H1 (cell line): ENCODE measurements around the gene KLHL29. TPM values are rescaled to one million over a fixed set of nuclear protein-coding genes. Genes with fewer than 3 reads are reported as not detected.

Source experiments
- CTCF ChIA-PET: fragments of 300-600 bp; sonication (Branson Sonifier 250); formaldehyde crosslinking; loops from one replicate; lab custom pipeline; 2021; ENCODE audit not compliant: partially characterized antibody; lab: Charles Lee
- POLR2A ChIA-PET: fragments of 300-600 bp; sonication (Branson Sonifier 250); formaldehyde crosslinking; loops from one replicate; lab custom pipeline; 2021; ENCODE audit warnings: inconsistent platforms; ENCODE audit not compliant: partially characterized antibody; lab: Charles Lee
- DNase-seq, 2 experiments: peaks; one replicate each; pipeline versions ENCODE4 v3.0.0 to v3.0.0-alpha.2; 2010 to 2022; ENCODE audit warnings: low spot score in 2 of 2, low read depth in 1 of 2, mixed read lengths in 1 of 2
- FAIRE-seq: peaks from 2 replicates; lab custom pipeline; 2011; peaks lifted over from hg19 to GRCh38; lab: Jason Lieb, UNC
- H2AFZ ChIP-seq: 2 replicates; pipeline ENCODE4 v1.8.1; 2012; ENCODE audit warnings: low read length, inconsistent platforms
- H2AK5ac ChIP-seq: 2 replicates; pipeline ENCODE4 v1.6.1; 2013; ENCODE audit warnings: low read depth, low read length
- H2BK120ac ChIP-seq: replicated peaks from 2 replicates; pipeline ENCODE3; 2013; ENCODE audit warnings: low read depth, low read length, inconsistent platforms
- H2BK12ac ChIP-seq: 2 replicates; pipeline ENCODE4 v1.6.1; 2013; ENCODE audit warnings: low read depth, low read length
- H2BK15ac ChIP-seq: 2 replicates; pipeline ENCODE4 v1.6.1; 2013; ENCODE audit warnings: low read length
- H2BK20ac ChIP-seq: 2 replicates; pipeline ENCODE4 v1.6.1; 2013; ENCODE audit warnings: low read length
- H2BK5ac ChIP-seq: 2 replicates; pipeline ENCODE4 v1.6.1; 2013; ENCODE audit warnings: low read depth, low read length
- H3K14ac ChIP-seq: 2 replicates; pipeline ENCODE4 v1.6.1; 2013; ENCODE audit warnings: inconsistent platforms; ENCODE audit not compliant: insufficient read length
- H3K18ac ChIP-seq: 2 replicates; pipeline ENCODE4 v1.6.1; 2013; ENCODE audit warnings: low read length; ENCODE audit errors: extremely low read depth
- H3K23ac ChIP-seq: 2 replicates; pipeline ENCODE4 v1.6.1; 2013; ENCODE audit warnings: inconsistent platforms; ENCODE audit not compliant: insufficient read length
- H3K23me2 ChIP-seq: 2 replicates; pipeline ENCODE4 v1.6.1; 2013; ENCODE audit warnings: low read depth, low read length
- H3K27ac ChIP-seq: 2 replicates; pipeline ENCODE4 v1.6.1; 2011; ENCODE audit warnings: low read depth, low read length, inconsistent platforms
- H3K27me3 ChIP-seq, 4 experiments: replicated peaks in 1 of 4; 1 replicate in 1 of 4; 2 replicates in 3 of 4; pipeline versions ENCODE4 v1.6.1 to v1.8.1; 2011 to 2013; ENCODE audit warnings: low read length in 3 of 4, mild to moderate bottlenecking in 3 of 4, inconsistent platforms in 2 of 4, mixed read lengths in 2 of 4, moderate library complexity in 1 of 4; ENCODE audit not compliant: control insufficient read depth in 3 of 4, insufficient read depth in 3 of 4; ENCODE audit errors: extremely low read depth in 1 of 4
- H3K36me3 ChIP-seq, 4 experiments: 2 replicates each; pipeline versions ENCODE4 v1.6.1 to v1.8.1; 2011 to 2013; ENCODE audit warnings: mild to moderate bottlenecking in 4 of 4, low read length in 3 of 4, moderate library complexity in 2 of 4, control low read depth in 1 of 4, inconsistent platforms in 1 of 4; ENCODE audit not compliant: insufficient read depth in 4 of 4, control insufficient read depth in 2 of 4
- H3K4ac ChIP-seq: replicated peaks from 2 replicates; pipeline ENCODE3; 2013; ENCODE audit warnings: low read length, low read depth, mixed read lengths, inconsistent platforms; ENCODE audit not compliant: insufficient read length
- H3K4me1 ChIP-seq, 4 experiments: replicated peaks in 1 of 4; 1 replicate in 1 of 4; 2 replicates in 3 of 4; pipeline versions ENCODE4 v1.6.1 to v1.8.1; 2011 to 2013; ENCODE audit warnings: low read length in 3 of 4, inconsistent platforms in 2 of 4, mixed read lengths in 1 of 4; ENCODE audit not compliant: insufficient read depth in 4 of 4, control insufficient read depth in 3 of 4
- H3K4me2 ChIP-seq, 2 experiments: 2 replicates each; pipeline versions ENCODE4 v1.6.1 to v1.8.1; 2011 to 2013; ENCODE audit warnings: low read depth in 2 of 2, low read length in 2 of 2, control low read depth in 1 of 2, inconsistent platforms in 1 of 2, mild to moderate bottlenecking in 1 of 2; ENCODE audit not compliant: insufficient read depth in 1 of 2
- H3K4me3 ChIP-seq, 4 experiments: fragments of 200-600, 300-600 bp in 1 of 4; sonication (generic), shearing (Covaris generic), sonication (Bioruptor Twin) in 1 of 4; 2 replicates each; pipeline versions ENCODE4 v1.5.1 to v1.8.1; 2011 to 2016; ENCODE audit warnings: low read length in 4 of 4, low read depth in 3 of 4, control low read depth in 2 of 4, inconsistent platforms in 2 of 4, mild to moderate bottlenecking in 2 of 4, mixed read lengths in 1 of 4, moderate library complexity in 1 of 4; ENCODE audit not compliant: insufficient read depth in 2 of 4; ENCODE audit errors: extremely low read depth in 1 of 4
- H3K56ac ChIP-seq: replicated peaks from 2 replicates; pipeline ENCODE3; 2013; ENCODE audit warnings: low read depth, mild to moderate bottlenecking, mixed read lengths, low read length, inconsistent platforms; ENCODE audit not compliant: insufficient read length
- H3K79me1 ChIP-seq: 2 replicates; pipeline ENCODE4 v1.6.1; 2013; ENCODE audit warnings: low read depth, low read length, control low read depth
- H3K79me2 ChIP-seq, 2 experiments: 2 replicates each; pipeline versions ENCODE4 v1.6.1 to v1.8.1; 2012 to 2013; ENCODE audit warnings: low read length in 2 of 2, mild to moderate bottlenecking in 2 of 2, inconsistent platforms in 1 of 2; ENCODE audit not compliant: insufficient read depth in 2 of 2, control insufficient read depth in 1 of 2
- H3K9ac ChIP-seq, 4 experiments: replicated peaks in 1 of 4; 1 replicate in 1 of 4; 2 replicates in 3 of 4; pipeline versions ENCODE4 v1.6.1 to v1.8.1; 2011 to 2013; ENCODE audit warnings: low read depth in 3 of 4, low read length in 3 of 4, control low read depth in 2 of 4, mild to moderate bottlenecking in 2 of 4, moderate library complexity in 2 of 4, inconsistent platforms in 1 of 4; ENCODE audit errors: extremely low read depth in 1 of 4
- H3K9me3 ChIP-seq, 2 experiments: 2 replicates each; pipeline versions ENCODE4 v1.6.1 to v1.8.1; 2012 to 2013; ENCODE audit warnings: mild to moderate bottlenecking in 2 of 2, moderate library complexity in 2 of 2, control low read depth in 1 of 2, inconsistent platforms in 1 of 2, low read depth in 1 of 2, low read length in 1 of 2, mixed read lengths in 1 of 2; ENCODE audit not compliant: insufficient read depth in 2 of 2
- H4K20me1 ChIP-seq, 2 experiments: replicated peaks in 1 of 2; 2 replicates each; pipeline versions ENCODE3 to v1.8.1; 2011 to 2013; ENCODE audit warnings: inconsistent platforms in 2 of 2, low read length in 2 of 2, mild to moderate bottlenecking in 1 of 2; ENCODE audit not compliant: insufficient read depth in 2 of 2, control insufficient read depth in 1 of 2
- H4K5ac ChIP-seq: 2 replicates; pipeline ENCODE4 v1.6.1; 2013; ENCODE audit warnings: low read length, low read depth, mixed read lengths, inconsistent platforms; ENCODE audit not compliant: insufficient read length
- H4K8ac ChIP-seq: 2 replicates; pipeline ENCODE4 v1.8.0; 2013; ENCODE audit warnings: mild to moderate bottlenecking, moderate library complexity, low read length, inconsistent platforms; ENCODE audit not compliant: insufficient read depth; ENCODE audit errors: extremely low read depth
- H4K91ac ChIP-seq: replicated peaks from 2 replicates; pipeline ENCODE3; 2013; ENCODE audit warnings: low read length, mixed read lengths, inconsistent platforms; ENCODE audit not compliant: insufficient read length
- ASH2L ChIP-seq: fragments of 200-600, 300-600 bp; sonication (generic); IDR thresholded peaks from one replicate; pipeline ENCODE4 v1.7.1; 2017; ENCODE audit warnings: low read length
- ATF3 ChIP-seq: IDR thresholded peaks from 2 replicates; pipeline ENCODE4 v1.6.1; 2011; ENCODE audit warnings: low read depth, mild to moderate bottlenecking, low read length; ENCODE audit not compliant: insufficient read depth
- CTBP2 ChIP-seq: IDR thresholded peaks from 2 replicates; pipeline ENCODE4 v1.7.0; 2011; ENCODE audit warnings: borderline replicate concordance, mild to moderate bottlenecking, moderate library complexity, mixed read lengths, low read length; ENCODE audit not compliant: insufficient read depth, insufficient read length
- HDAC2 ChIP-seq, 2 experiments: fragments of 300-600 bp in 1 of 2; sonication (generic) in 1 of 2; IDR thresholded peaks; 2 replicates each; pipeline ENCODE4 v1.6.1; 2011 to 2012; ENCODE audit warnings: low read depth in 2 of 2, low read length in 2 of 2, mild to moderate bottlenecking in 2 of 2, moderate library complexity in 2 of 2, borderline replicate concordance in 1 of 2, inconsistent platforms in 1 of 2
- HDAC6 ChIP-seq: IDR thresholded peaks from one replicate; pipeline ENCODE4 v1.7.1; 2012; ENCODE audit warnings: low read depth, mild to moderate bottlenecking, inconsistent platforms, low read length, moderate library complexity
- KDM1A ChIP-seq: fragments of 200-600, 300-600 bp; sonication (generic); IDR thresholded peaks from 2 replicates; pipeline ENCODE4 v1.7.1; 2016; ENCODE audit warnings: mild to moderate bottlenecking, low read length, borderline replicate concordance
- RNF2 ChIP-seq: fragments of 200-900, 300-1000 bp; sonication (generic); IDR thresholded peaks from 2 replicates; pipeline ENCODE4 v1.7.1; 2016; ENCODE audit warnings: borderline replicate concordance, low read depth, mild to moderate bottlenecking, antibody characterized with exemption, low read length; ENCODE audit not compliant: poor library complexity, severe bottlenecking; ENCODE audit errors: missing control alignments
- SRF ChIP-seq: IDR thresholded peaks from 2 replicates; pipeline ENCODE4 v1.6.1; 2011; ENCODE audit warnings: mild to moderate bottlenecking, low read depth, low read length, moderate library complexity
- WGBS, 2 experiments: shearing (Covaris generic) in 1 of 2; methylation state at CpG; one replicate each; pipeline versions ENCODE4 v1.1.6 to v1.1.7; 2013 to 2015; ENCODE audit warnings: low lambda C conversion rate in 2 of 2, mixed read lengths in 2 of 2, inconsistent platforms in 1 of 2, low coverage in 1 of 2, missing lambda C conversion rate in 1 of 2; ENCODE audit not compliant: insufficient replicate concordance in 2 of 2, insufficient coverage in 1 of 2, insufficient read length in 1 of 2; ENCODE audit errors: extremely low coverage in 1 of 2, missing lambda C conversion rate in 1 of 2; 5-methylcytosine and 5-hydroxymethylcytosine counted together
- polyA plus RNA-seq, 7 experiments: library from polyadenylated mRNA; depleted of rRNA in 3 of 7; stranded (reverse) in 5 of 7; unstranded in 2 of 7; fragments of >200 nt in 5 of 7; fragments of 200-250 nt in 2 of 7; gene quantifications; 1 replicate in 5 of 7; 2 replicates in 1 of 7; 4 replicates in 1 of 7; pipeline versions ENCODE4 v1.2.1 to v1.2.3, GENCODE V29; 2011 to 2013; ENCODE audit warnings: missing spikeins in 2 of 7, mixed read lengths in 2 of 7
- total RNA-seq: library from RNA; stranded (reverse); fragmentation: NEBNext Ultra II Directional; extraction: Animal tissue kit (Norgen Biotek cat#: 25700); gene quantifications from 2 replicates; pipeline ENCODE4 v1.2.1, GENCODE V29; 2021

The KLHL29 gene
- total and polyA plus RNA-seq, 2 of the 8 experiments (the other 6 are each of a cell fraction or from before 2014, with no cell fraction given): 1.1 to 4.7 TPM

DNA sequence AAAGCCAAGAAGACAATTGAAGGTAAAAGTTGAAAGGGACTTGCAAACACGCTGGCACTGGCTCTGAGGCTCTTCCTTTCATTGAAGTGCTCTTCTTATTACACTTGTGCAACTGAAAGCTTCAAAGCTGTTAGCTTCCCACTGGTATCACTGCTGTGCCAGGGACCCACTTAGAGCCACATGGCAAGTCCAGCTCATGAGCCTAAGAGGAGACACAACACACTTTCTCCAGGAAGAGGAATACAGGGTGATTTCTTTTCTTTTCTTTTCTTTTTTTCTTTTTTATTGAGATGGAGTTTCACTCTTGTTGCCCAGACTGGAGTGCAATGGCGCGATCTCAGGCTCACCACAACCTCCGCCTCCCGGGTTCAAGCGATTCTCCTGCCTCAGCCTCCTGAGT, 323.8 kb downstream of the KLHL29 start:
- no peak overlapping the region for H2BK12ac ChIP-seq
- no peak overlapping the region for H3K56ac ChIP-seq
- CTCF ChIA-PET: no interaction called here
- H2BK5ac ChIP-seq: no peak overlapping the region
- H2BK20ac ChIP-seq: no peak overlapping the region
- H3K36me3 ChIP-seq: no peaks in the 10 kb centered on the region
- POLR2A ChIA-PET: interaction anchor here (0.7 kb wide), 1 partner anchor 63 kb away, joined by 4 read pairs; no protein-coding TSS in a partner anchor
- H3K79me2 ChIP-seq: no peaks in the 10 kb centered on the region
- H3K4me3 ChIP-seq: no peak overlapping the region
- no peaks in the 10 kb centered on the region for H3K9me3 ChIP-seq
- DNase-seq: no peak
- no peaks in the 10 kb centered on the region for H4K20me1 ChIP-seq
- H2AFZ ChIP-seq: no peak overlapping the region
- H3K18ac ChIP-seq: no peak overlapping the region
- no peaks in the 10 kb centered on the region for H3K23me2 ChIP-seq
- H3K9ac ChIP-seq: no peak overlapping the region
- H3K27me3 ChIP-seq: no peaks in the 10 kb centered on the region
- no peak overlapping the region for H2BK15ac ChIP-seq
- no peak overlapping the region for H3K4me2 ChIP-seq
- peaks cover 5 to 11% (median 9%) of the 10 kb centered on the region in 4 experiments for H3K4me1 ChIP-seq
- no peak overlapping the region for H3K23ac ChIP-seq
- no peak overlapping the region for H4K8ac ChIP-seq
- H3K4ac ChIP-seq: no peak overlapping the region
- H3K79me1 ChIP-seq: no peaks in the 10 kb centered on the region
- WGBS, 2 experiments: 95% methylated on average over 6 of the region's 6 CpGs; no CpG with 5 or more reads in 1 of the 2 experiments
- H3K27ac ChIP-seq: no peak overlapping the region
- FAIRE-seq: no peak
- no peak overlapping the region for H3K14ac ChIP-seq
- no peak overlapping the region for H4K5ac ChIP-seq
- H4K91ac ChIP-seq: no peak overlapping the region
- H2AK5ac ChIP-seq: no peak overlapping the region
- no peak overlapping the region for H2BK120ac ChIP-seq
- no peak for TF ChIP-seq KDM1A
- TF ChIP-seq SRF: no peak
- TF ChIP-seq ASH2L: no peak
- no peak for TF ChIP-seq RNF2
- no peak for TF ChIP-seq CTBP2
- no peak for TF ChIP-seq ATF3
- no peak for TF ChIP-seq HDAC6
- TF ChIP-seq HDAC2 (IDR thresholded peaks at IDR 0.05; ENCODE audit: borderline replicate concordance in 1 of 2, low read depth in 2 of 2, low read length in 2 of 2): no peak
